Ramos (cell line): ENCODE measurements around the gene PCTP.

ENCODE experiments used
- in situ Hi-C: fragments of 300-500 bp; cut with MboI; formaldehyde crosslinking; loops from one replicate; pipeline ENCODE4 v1.14.3; 2022; ENCODE audit warnings: low sequenced_read_pairs; ENCODE audit not compliant: unreplicated experiment

The PCTP gene

GRCh38 chr17:55726440-55726839, 24.4 kb upstream of the PCTP start:
- in situ Hi-C loops = no loop called here

- in situ Hi-C loops = no loop called here
Observed at GRCh38 chr17:55727275-55727674, 23.6 kb upstream of the PCTP start.

GRCh38 chr17:55727920-55728319, 22.9 kb upstream of the PCTP start:
- in situ Hi-C loops = no loop called here

- in situ Hi-C loops = no loop called here
Observed at GRCh38 chr17:55728361-55728760, 22.5 kb upstream of the PCTP start.

GRCh38 chr17:55728833-55729232, 22.0 kb upstream of the PCTP start:
- in situ Hi-C loops = no loop called here

- in situ Hi-C loops = no loop called here
Observed at GRCh38 chr17:55729484-55729883, 21.4 kb upstream of the PCTP start.

- in situ Hi-C loops = no loop called here
Observed at GRCh38 chr17:55730380-55730779, 20.5 kb upstream of the PCTP start.

GRCh38 chr17:55730808-55731207, 20.0 kb upstream of the PCTP start:
- in situ Hi-C loops = no loop called here

GRCh38 chr17:55731586-55732250, 19.1 kb upstream of the PCTP start:
- in situ Hi-C loops = no loop called here

GRCh38 chr17:55734128-55734781, 16.6 kb upstream of the PCTP start:
- in situ Hi-C loops = no loop called here

GRCh38 chr17:55735731-55736405, 15.0 kb upstream of the PCTP start:
- in situ Hi-C loops = no loop called here

- in situ Hi-C loops = no loop called here
Observed at GRCh38 chr17:55737976-55738501, 12.8 kb upstream of the PCTP start.

GRCh38 chr17:55740511-55741355, 10.1 kb upstream of the PCTP start:
- in situ Hi-C loops = no loop called here

- in situ Hi-C loops = no loop called here
Observed at GRCh38 chr17:55741356-55741700, 9.5 kb upstream of the PCTP start.

GRCh38 chr17:55742272-55743102, 8.4 kb upstream of the PCTP start:
- in situ Hi-C loops = no loop called here

- in situ Hi-C loops = no loop called here
Observed at GRCh38 chr17:55743103-55743679, 7.7 kb upstream of the PCTP start.

- in situ Hi-C loops = no loop called here
Observed at GRCh38 chr17:55745258-55745657, 5.6 kb upstream of the PCTP start.

GRCh38 chr17:55746466-55746865, 4.4 kb upstream of the PCTP start:
- in situ Hi-C loops = no loop called here

GRCh38 chr17:55747209-55747608, 3.6 kb upstream of the PCTP start:
- in situ Hi-C loops = no loop called here
